ENCODE data around the gene PKD1L1.

The PKD1L1 gene

GRCh38 chr7:47885987-47886811, 62.1 kb downstream of the PKD1L1 start:
- Histone ChIP-seq H3K4me3 (ENCODE audit: low read depth, low read length) (no peak overlapping the region), H3K79me2 (ENCODE audit: control insufficient read depth, insufficient read depth, low read length, unreplicated experiment) (no peaks in the 10 kb centered on the region), H3K27me3 (ENCODE audit: insufficient read depth, low read length) (peaks cover 17% of the 10 kb centered on the region), H3K4me1 (ENCODE audit: control insufficient read depth, insufficient read depth, low read length, unreplicated experiment) (no peaks in the 10 kb centered on the region), H3K27ac (ENCODE audit: low read depth, low read length) (no peak overlapping the region), H3K36me3 (ENCODE audit: insufficient read depth, low read length) (no peaks in the 10 kb centered on the region), H2AFZ (ENCODE audit: low read length, unreplicated experiment) (no peak overlapping the region)

DNA sequence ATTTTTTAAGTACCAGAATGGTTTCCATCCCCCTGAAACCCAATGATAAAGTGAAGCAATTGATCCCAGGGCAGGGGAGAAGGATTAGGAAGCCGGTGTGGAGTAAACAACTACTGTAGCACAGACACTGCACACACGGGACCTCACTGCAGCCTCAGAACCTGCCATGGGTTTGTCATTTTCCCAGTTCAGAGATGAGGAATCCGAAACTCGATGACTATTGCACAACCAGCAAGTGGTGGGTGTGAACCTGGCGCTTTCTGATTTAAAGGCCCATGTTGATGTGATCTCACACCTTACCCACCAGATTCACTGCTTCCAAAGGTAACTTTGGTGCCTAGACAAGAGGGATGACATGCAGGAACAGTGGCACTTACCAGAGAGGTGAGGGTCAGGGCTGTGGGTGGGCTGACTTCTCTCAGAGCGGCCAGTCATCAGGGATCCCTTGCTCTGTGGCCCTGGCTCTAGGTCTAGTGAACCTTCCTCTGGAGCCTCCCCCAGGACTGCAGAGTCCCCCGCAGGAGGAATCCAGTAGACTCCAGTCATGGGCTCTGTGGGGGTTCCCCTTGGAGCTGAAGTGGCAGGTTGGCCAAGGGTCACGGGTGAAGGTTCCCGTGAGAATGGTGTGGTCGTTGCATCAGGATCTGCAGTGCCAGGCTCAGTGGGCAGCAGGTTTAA, 62.8 kb downstream of the PKD1L1 start:
- Histone ChIP-seq H3K27ac (ENCODE audit: low read depth, low read length) (no peak overlapping the region), H3K4me1 (ENCODE audit: control insufficient read depth, insufficient read depth, low read length, unreplicated experiment) (no peaks in the 10 kb centered on the region), H3K79me2 (ENCODE audit: control insufficient read depth, insufficient read depth, low read length, unreplicated experiment) (no peaks in the 10 kb centered on the region), H3K4me3 (ENCODE audit: low read depth, low read length) (no peak overlapping the region), H2AFZ (ENCODE audit: low read length, unreplicated experiment) (no peak overlapping the region), H3K36me3 (ENCODE audit: insufficient read depth, low read length) (no peaks in the 10 kb centered on the region), H3K27me3 (ENCODE audit: insufficient read depth, low read length) (peaks cover 17% of the 10 kb centered on the region)

DNA sequence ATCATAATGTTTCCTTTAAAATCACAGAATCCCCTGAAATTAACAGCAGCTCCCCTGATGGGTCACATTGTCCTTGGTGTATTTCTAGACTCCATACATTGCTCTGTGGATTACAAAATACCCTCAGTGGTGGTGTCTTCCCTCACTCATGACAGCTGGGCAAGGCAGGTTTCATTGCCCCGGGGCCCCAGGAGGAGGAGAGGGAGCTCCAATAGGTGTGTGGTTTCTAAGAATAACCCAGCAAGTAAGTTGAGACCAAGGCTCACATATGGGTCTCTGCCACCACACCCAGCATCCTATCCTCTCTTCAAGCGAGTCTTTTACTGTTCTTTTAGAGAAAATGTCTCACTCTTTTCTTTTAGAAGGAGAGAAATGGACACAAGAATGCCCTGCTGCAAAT, 63.6 kb downstream of the PKD1L1 start:
- Histone ChIP-seq H3K4me1 (ENCODE audit: control insufficient read depth, insufficient read depth, low read length, unreplicated experiment) (no peaks in the 10 kb centered on the region), H3K27ac (ENCODE audit: low read depth, low read length) (no peak overlapping the region), H3K79me2 (ENCODE audit: control insufficient read depth, insufficient read depth, low read length, unreplicated experiment) (no peaks in the 10 kb centered on the region), H2AFZ (ENCODE audit: low read length, unreplicated experiment) (no peak overlapping the region), H3K27me3 (ENCODE audit: insufficient read depth, low read length) (peaks cover 17% of the 10 kb centered on the region), H3K36me3 (ENCODE audit: insufficient read depth, low read length) (no peaks in the 10 kb centered on the region), H3K4me3 (ENCODE audit: low read depth, low read length) (no peak overlapping the region)

DNA sequence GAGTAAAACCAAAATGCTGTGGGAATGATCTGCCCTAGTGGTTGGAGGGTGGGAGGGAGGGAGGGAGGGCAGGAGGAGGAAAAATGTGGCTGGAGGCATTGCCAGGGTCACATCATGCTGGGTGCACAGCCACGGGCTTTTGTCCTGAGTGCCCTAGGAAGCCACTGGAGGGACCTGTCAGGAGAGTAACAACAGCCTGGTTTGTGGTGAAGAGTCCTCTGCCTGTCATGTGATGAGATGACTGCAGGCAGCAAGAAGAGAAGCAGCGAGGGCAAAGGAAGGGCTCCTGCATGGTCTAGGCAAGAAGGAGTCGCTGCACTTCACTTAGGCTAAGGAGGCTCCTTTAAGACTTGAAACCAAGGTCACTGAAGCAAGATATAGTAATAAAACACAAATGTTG, 65.6 kb downstream of the PKD1L1 start:
- Histone ChIP-seq H2AFZ (ENCODE audit: low read length, unreplicated experiment) (no peak overlapping the region), H3K27ac (ENCODE audit: low read depth, low read length) (no peak overlapping the region), H3K79me2 (ENCODE audit: control insufficient read depth, insufficient read depth, low read length, unreplicated experiment) (no peaks in the 10 kb centered on the region), H3K4me1 (ENCODE audit: control insufficient read depth, insufficient read depth, low read length, unreplicated experiment) (no peaks in the 10 kb centered on the region), H3K36me3 (ENCODE audit: insufficient read depth, low read length) (no peaks in the 10 kb centered on the region), H3K4me3 (ENCODE audit: low read depth, low read length) (no peak overlapping the region), H3K27me3 (ENCODE audit: insufficient read depth, low read length) (peaks cover 17% of the 10 kb centered on the region)

GRCh38 chr7:47881256-47881655, 67.0 kb downstream of the PKD1L1 start:
- no peak overlapping the region for H3K4me3 ChIP-seq (ENCODE audit: low read depth, low read length)
- no peak overlapping the region for H3K27ac ChIP-seq (ENCODE audit: low read depth, low read length)
- no peaks in the 10 kb centered on the region for H3K79me2 ChIP-seq (ENCODE audit: control insufficient read depth, insufficient read depth, low read length, unreplicated experiment)
- peaks cover 17% of the 10 kb centered on the region for H3K27me3 ChIP-seq (ENCODE audit: insufficient read depth, low read length)
- no peak overlapping the region for H2AFZ ChIP-seq (ENCODE audit: low read length, unreplicated experiment)
- no peaks in the 10 kb centered on the region for H3K36me3 ChIP-seq (ENCODE audit: insufficient read depth, low read length)
- no peaks in the 10 kb centered on the region for H3K4me1 ChIP-seq (ENCODE audit: control insufficient read depth, insufficient read depth, low read length, unreplicated experiment)

DNA sequence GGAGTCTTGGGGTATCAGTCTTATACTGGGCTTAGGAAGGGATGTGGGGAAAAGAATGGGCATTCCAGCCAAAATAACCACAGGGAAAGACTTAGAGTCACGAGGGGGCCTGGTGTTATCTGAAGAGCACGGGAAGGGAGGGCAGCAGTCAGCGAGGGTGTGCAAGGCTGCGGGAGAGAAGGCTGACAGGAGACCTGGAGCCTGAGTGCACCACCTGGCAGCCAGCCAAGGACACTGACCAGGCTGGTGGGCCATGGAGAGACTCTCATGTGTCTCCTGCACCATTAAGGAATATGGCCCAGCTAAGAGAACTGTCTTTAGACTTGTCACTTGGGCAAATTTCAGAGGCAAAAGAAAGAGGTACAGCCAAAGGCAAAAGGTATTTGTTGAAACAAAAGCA, 69.6 kb downstream of the PKD1L1 start:
- Histone ChIP-seq H3K27ac (ENCODE audit: low read depth, low read length) (no peak overlapping the region), H3K27me3 (ENCODE audit: insufficient read depth, low read length) (peaks cover 8% of the 10 kb centered on the region), H3K4me3 (ENCODE audit: low read depth, low read length) (no peak overlapping the region), H3K36me3 (ENCODE audit: insufficient read depth, low read length) (no peaks in the 10 kb centered on the region), H3K79me2 (ENCODE audit: control insufficient read depth, insufficient read depth, low read length, unreplicated experiment) (no peaks in the 10 kb centered on the region), H3K4me1 (ENCODE audit: control insufficient read depth, insufficient read depth, low read length, unreplicated experiment) (no peaks in the 10 kb centered on the region), H2AFZ (ENCODE audit: low read length, unreplicated experiment) (no peak overlapping the region)

GRCh38 chr7:47877336-47877735, 70.9 kb downstream of the PKD1L1 start:
- Histone ChIP-seq H3K4me3 (ENCODE audit: low read depth, low read length) (no peak overlapping the region), H3K27me3 (ENCODE audit: insufficient read depth, low read length) (peaks cover 4% of the 10 kb centered on the region; the same call in 1 of the 2 replicates), H3K4me1 (ENCODE audit: control insufficient read depth, insufficient read depth, low read length, unreplicated experiment) (no peaks in the 10 kb centered on the region), H3K36me3 (ENCODE audit: insufficient read depth, low read length) (no peaks in the 10 kb centered on the region), H3K27ac (ENCODE audit: low read depth, low read length) (no peak overlapping the region), H2AFZ (ENCODE audit: low read length, unreplicated experiment) (no peak overlapping the region), H3K79me2 (ENCODE audit: control insufficient read depth, insufficient read depth, low read length, unreplicated experiment) (no peaks in the 10 kb centered on the region)

- Histone ChIP-seq H2AFZ (ENCODE audit: low read length, unreplicated experiment) (no peak overlapping the region), H3K4me3 (ENCODE audit: low read depth, low read length) (no peak overlapping the region), H3K27ac (ENCODE audit: low read depth, low read length) (no peak overlapping the region), H3K4me1 (ENCODE audit: control insufficient read depth, insufficient read depth, low read length, unreplicated experiment) (no peaks in the 10 kb centered on the region), H3K79me2 (ENCODE audit: control insufficient read depth, insufficient read depth, low read length, unreplicated experiment) (no peaks in the 10 kb centered on the region), H3K36me3 (ENCODE audit: insufficient read depth, low read length) (no peaks in the 10 kb centered on the region), H3K27me3 (ENCODE audit: insufficient read depth, low read length) (no peaks in the 10 kb centered on the region)
Observed at GRCh38 chr7:47875998-47876744, 72.1 kb downstream of the PKD1L1 start.

DNA sequence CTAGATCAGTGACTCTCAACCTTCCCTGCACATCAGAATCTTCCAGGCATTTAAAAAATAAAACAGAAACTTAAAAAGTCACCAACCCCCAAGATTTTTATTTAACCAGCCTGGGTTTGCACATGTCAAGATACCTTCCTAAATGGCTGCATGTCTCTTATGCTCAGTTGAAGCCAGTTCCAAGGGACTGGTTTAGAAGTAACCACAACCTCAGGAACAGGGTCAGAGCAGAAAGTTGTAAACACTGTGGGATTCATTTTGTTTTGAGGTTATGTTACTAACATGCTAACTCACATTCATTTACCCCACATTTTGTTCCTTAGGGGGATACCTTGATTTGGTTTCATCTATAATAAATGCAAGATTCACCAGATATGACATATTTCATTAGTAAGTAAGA, 72.9 kb downstream of the PKD1L1 start:
- no peaks in the 10 kb centered on the region for H3K4me1 ChIP-seq (ENCODE audit: control insufficient read depth, insufficient read depth, low read length, unreplicated experiment)

DNA sequence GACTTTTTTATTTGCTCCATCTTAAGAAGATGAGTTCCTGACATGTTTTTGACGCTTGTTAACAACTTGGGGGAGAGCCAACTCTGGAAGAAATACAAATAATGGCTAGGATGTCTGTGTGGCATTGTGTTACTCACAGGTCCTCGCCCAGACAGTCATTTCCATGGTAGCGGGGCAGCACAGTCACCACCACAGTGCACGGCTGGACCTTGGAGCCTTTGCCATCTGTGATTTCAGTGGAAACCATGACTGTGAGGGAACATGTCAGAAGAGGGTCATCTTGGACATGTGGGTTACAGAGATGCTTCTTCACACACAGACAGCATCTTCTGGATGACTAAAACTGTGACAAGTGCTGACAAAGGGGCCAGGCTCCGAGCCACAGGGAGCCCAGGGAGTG, 74.5 kb downstream of the PKD1L1 start:
- Histone ChIP-seq H3K36me3 (ENCODE audit: insufficient read depth, low read length) (no peaks in the 10 kb centered on the region), H3K4me1 (ENCODE audit: control insufficient read depth, insufficient read depth, low read length, unreplicated experiment) (no peaks in the 10 kb centered on the region), H3K27ac (ENCODE audit: low read depth, low read length) (no peak overlapping the region), H2AFZ (ENCODE audit: low read length, unreplicated experiment) (no peak overlapping the region), H3K79me2 (ENCODE audit: control insufficient read depth, insufficient read depth, low read length, unreplicated experiment) (no peaks in the 10 kb centered on the region), H3K4me3 (ENCODE audit: low read depth, low read length) (no peak overlapping the region), H3K27me3 (ENCODE audit: insufficient read depth, low read length) (no peaks in the 10 kb centered on the region)

More for the DNA sequence above, 72.9 kb downstream of the PKD1L1 start:
- Histone ChIP-seq H3K36me3 (ENCODE audit: insufficient read depth, low read length) (no peaks in the 10 kb centered on the region), H3K79me2 (ENCODE audit: control insufficient read depth, insufficient read depth, low read length, unreplicated experiment) (no peaks in the 10 kb centered on the region), H3K27ac (ENCODE audit: low read depth, low read length) (no peak overlapping the region), H3K27me3 (ENCODE audit: insufficient read depth, low read length) (no peaks in the 10 kb centered on the region), H2AFZ (ENCODE audit: low read length, unreplicated experiment) (no peak overlapping the region), H3K4me3 (ENCODE audit: low read depth, low read length) (no peak overlapping the region)

All from ACC112 (cell line).